Right atrium auricular region (tissue), 2 donors: ENCODE measurements around the gene GPHB5. TPM values are rescaled to one million over a fixed set of nuclear protein-coding genes. Genes with fewer than 3 reads are reported as not detected.

Experiments used
- DNase-seq: peaks from one replicate; pipeline ENCODE4 v3.0.0-alpha.2; 2019; ENCODE audit warnings: low spot score
- H3K27ac ChIP-seq, 2 donors: fragments of 200-600 bp; sonication (generic); 1 replicate in 1 of 2; 2 replicates in 1 of 2; pipeline ENCODE4 v1.5.1; 2016 to 2019
- H3K27me3 ChIP-seq, 2 donors: fragments of 200-600 bp; sonication (generic); one replicate each; pipeline versions ENCODE4 v1.5.1 to v1.6.0; 2017 to 2019
- H3K36me3 ChIP-seq: fragments of 200-600 bp; sonication (generic); one replicate; pipeline ENCODE4 v1.5.1; 2016
- H3K4me1 ChIP-seq, 2 donors: fragments of 200-600 bp; sonication (generic); one replicate each; pipeline versions ENCODE4 v1.5.1 to v1.6.0; 2017 to 2019
- H3K4me3 ChIP-seq, 2 donors: fragments of 200-600 bp; sonication (generic); 1 replicate in 1 of 2; 2 replicates in 1 of 2; pipeline ENCODE4 v1.5.1; 2017 to 2019; ENCODE audit warnings: mild to moderate bottlenecking in 1 of 2, moderate library complexity in 1 of 2
- H3K9me3 ChIP-seq, 2 donors: fragments of 200-600 bp; sonication (generic); one replicate each; pipeline ENCODE4 v1.5.1; 2019
- total RNA-seq, 2 donors: library from RNA; depleted of rRNA; stranded (reverse); fragments of >200 nt; gene quantifications; one replicate each; pipeline ENCODE4 v1.1.0, GENCODE V29; 2016
- TF ChIP-seq, protein P1 (sequence below), 2 donors: fragments of 200-600 bp; sonication (generic); IDR thresholded peaks; one replicate each; pipeline ENCODE4 v1.5.1; 2019; ENCODE audit warnings: antibody characterized with exemption in 2 of 2

Gene GPHB5
- total RNA-seq, 2 donors from 2014 or later, result not detected

DNA sequence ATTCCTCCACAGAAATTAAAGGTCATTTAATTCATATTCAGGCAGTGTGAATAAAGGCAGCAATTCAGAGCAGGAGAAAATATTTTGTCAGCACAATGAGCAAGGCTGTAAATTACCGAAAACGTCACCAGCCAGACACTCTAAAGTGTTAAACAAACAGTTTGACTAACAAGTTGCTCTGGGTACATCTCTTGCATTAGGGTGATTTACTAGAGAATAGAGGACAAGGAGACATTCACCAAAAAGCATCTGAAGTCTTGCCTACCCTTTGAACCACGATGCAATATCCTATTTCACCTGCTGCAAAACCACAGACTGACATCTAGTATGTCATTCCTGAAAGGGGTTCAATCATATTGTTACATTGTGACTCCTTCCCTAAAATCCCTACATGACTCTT lies 27.1 kb upstream of the GPHB5 start:
- Histone ChIP-seq H3K36me3 (no peaks in the 10 kb centered on the region), H3K4me1 (no peaks in the 10 kb centered on the region), H3K27ac (no peak overlapping the region), H3K27me3 (no peaks in the 10 kb centered on the region), H3K9me3 (no peaks in the 10 kb centered on the region), H3K4me3 (no peak overlapping the region)
- TF ChIP-seq, protein P1, sequence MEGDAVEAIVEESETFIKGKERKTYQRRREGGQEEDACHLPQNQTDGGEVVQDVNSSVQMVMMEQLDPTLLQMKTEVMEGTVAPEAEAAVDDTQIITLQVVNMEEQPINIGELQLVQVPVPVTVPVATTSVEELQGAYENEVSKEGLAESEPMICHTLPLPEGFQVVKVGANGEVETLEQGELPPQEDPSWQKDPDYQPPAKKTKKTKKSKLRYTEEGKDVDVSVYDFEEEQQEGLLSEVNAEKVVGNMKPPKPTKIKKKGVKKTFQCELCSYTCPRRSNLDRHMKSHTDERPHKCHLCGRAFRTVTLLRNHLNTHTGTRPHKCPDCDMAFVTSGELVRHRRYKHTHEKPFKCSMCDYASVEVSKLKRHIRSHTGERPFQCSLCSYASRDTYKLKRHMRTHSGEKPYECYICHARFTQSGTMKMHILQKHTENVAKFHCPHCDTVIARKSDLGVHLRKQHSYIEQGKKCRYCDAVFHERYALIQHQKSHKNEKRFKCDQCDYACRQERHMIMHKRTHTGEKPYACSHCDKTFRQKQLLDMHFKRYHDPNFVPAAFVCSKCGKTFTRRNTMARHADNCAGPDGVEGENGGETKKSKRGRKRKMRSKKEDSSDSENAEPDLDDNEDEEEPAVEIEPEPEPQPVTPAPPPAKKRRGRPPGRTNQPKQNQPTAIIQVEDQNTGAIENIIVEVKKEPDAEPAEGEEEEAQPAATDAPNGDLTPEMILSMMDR (IDR thresholded peaks at IDR 0.05), result no peak
- no peak for DNase-seq

DNA sequence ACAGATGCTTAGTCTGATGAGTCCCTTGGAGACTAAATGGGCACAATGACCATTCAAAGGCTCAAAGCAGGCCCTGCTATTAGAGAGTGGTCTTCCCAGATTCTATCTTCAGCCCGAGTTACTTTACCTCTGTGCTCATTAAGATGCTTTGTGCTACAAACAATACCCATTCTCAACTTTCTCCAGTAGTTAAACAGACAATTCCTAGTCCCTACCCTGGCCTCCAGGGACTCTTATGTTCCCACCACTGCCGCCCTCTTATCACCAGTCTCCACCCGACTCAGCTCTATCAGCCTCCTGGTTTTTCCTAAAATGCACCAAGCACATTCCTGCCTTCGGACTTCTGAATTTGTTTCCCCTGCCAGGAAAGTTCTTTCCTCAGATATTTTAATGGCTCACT lies 25.6 kb upstream of the GPHB5 start:
- Histone ChIP-seq H3K27me3 (no peaks in the 10 kb centered on the region), H3K4me3 (no peak overlapping the region), H3K36me3 (no peaks in the 10 kb centered on the region), H3K4me1 (no peaks in the 10 kb centered on the region), H3K27ac (no peak overlapping the region), H3K9me3 (no peaks in the 10 kb centered on the region)
- TF ChIP-seq, protein P1 (IDR thresholded peaks at IDR 0.05), result no peak
- DNase-seq, result no peak

DNA sequence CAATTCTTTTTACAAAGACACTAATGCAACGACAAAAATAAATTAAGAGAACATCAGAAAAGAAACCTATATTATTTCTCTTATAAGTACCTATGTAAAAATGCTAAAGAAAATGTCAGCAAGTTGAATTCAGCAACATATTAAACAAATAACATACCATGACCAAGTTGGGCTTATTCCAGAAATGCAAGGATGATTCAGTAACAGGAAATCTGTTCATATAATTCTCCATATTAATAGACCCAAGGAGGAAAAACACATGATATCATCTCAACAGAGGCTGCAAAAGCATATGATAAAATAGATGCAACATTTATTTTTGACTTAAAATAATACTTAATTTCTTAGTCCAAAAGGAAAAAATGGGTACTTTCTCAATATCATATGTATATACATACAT lies 25.1 kb upstream of the GPHB5 start:
- TF ChIP-seq, protein P1 (IDR thresholded peaks at IDR 0.05), result no peak
- H3K4me3 ChIP-seq, result no peak overlapping the region
- H3K27me3 ChIP-seq, result no peaks in the 10 kb centered on the region
- DNase-seq, result no peak
- H3K9me3 ChIP-seq, result no peaks in the 10 kb centered on the region
- H3K36me3 ChIP-seq, result no peaks in the 10 kb centered on the region
- no peaks in the 10 kb centered on the region for H3K4me1 ChIP-seq
- no peak overlapping the region for H3K27ac ChIP-seq

DNA sequence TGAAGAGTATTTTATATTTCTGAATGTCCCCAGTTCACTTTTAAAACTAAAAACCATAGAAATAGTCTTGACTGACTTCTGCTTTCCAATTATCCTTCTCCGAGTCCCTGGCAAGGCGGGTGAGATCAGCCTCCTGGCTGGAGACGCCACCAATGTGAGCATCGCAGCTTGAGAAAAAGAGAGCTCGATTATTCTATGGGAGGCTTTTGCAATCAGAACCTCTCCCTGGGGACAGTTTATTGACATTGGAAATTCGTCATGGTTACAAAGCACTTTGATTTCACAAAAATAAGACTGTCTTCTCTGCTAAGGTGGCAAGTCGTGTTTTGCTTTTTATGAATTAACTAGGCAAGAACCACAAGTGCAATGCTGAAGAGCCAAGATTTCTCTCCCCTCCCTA lies 23.6 kb upstream of the GPHB5 start:
- TF ChIP-seq, protein P1 (IDR thresholded peaks at IDR 0.05), result no peak
- Histone ChIP-seq H3K36me3 (no peaks in the 10 kb centered on the region), H3K4me1 (no peaks in the 10 kb centered on the region), H3K27me3 (no peaks in the 10 kb centered on the region), H3K9me3 (no peaks in the 10 kb centered on the region), H3K27ac (no peak overlapping the region), H3K4me3 (no peak overlapping the region)
- no peak for DNase-seq

DNA sequence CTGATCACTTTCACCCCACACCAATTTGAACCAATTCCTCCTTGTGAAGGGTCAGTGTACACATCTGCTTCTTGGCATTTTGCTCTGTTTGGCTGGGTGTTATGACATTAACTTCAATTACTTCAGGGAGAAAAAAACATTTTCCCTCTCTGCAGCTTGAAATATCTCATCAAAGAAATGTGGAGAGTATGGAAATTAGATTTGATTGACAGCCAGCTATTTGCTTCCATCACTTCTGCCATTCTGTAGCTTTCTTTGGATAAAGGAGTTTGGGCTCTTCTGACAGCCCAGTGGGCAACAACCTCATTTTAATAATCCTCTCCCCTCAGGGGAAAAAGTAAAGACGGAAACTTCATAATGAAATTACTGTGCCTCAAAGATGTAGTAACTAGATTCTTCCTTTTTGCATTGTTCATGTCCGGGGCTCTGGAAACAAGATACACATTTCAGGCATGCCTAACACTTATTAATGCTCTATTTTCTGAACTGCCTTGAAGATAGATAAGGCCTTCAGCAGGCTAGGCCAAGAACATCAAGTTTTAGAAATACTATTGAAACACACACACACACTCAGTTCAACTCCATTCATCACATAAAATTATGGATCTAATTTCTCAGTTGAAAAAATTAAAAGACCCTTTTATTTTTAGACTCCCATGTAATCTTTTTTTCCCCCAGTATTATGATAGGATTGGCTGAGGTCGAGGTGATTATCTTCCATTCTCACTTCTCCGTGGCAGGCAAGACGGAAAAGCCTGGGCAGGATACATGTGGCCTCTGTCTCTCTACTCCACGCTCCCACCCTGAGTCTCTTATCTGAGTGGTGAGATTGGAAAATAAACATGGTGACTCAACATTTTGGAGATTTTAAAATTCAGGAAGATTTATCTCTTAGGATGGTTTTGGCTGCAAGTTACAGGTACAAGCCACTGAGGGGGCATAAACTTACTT lies 10.3 kb upstream of the GPHB5 start:
- TF ChIP-seq, protein P1 (IDR thresholded peaks at IDR 0.05), result no peak
- H3K4me1 ChIP-seq, result peaks cover 0 to 7% of the 10 kb centered on the region in 2 donors
- no peak for DNase-seq

More for the DNA sequence above, 10.3 kb upstream of the GPHB5 start:
- H3K4me3 ChIP-seq, result no peak overlapping the region
- no peaks in the 10 kb centered on the region for H3K9me3 ChIP-seq
- no peak overlapping the region for H3K27ac ChIP-seq
- H3K27me3 ChIP-seq, result no peaks in the 10 kb centered on the region
- H3K36me3 ChIP-seq, result no peaks in the 10 kb centered on the region
